AG04450 (cell line): ENCODE data around the gene AQP12A. TPM values are rescaled to one million over a fixed set of nuclear protein-coding genes. Genes with fewer than 3 reads are reported as not detected.

ENCODE experiments used
- CTCF ChIA-PET: fragments of 300-600, 350-600 bp; formaldehyde crosslinking; extraction: SDS; loops from one replicate; lab custom pipeline; 2022; ENCODE audit warnings: antibody characterized with exemption, inconsistent platforms; lab: Charles Lee
- POLR2A ChIA-PET: fragments of 350-600 bp; formaldehyde crosslinking; extraction: SDS; loops from one replicate; lab custom pipeline; 2021; ENCODE audit warnings: antibody characterized with exemption, inconsistent platforms; lab: Yijun Ruan, JAX
- DNase-seq: peaks from one replicate; pipeline ENCODE4 v3.0.0-alpha.2; 2011; ENCODE audit warnings: low read depth, low spot score
- H3K27ac ChIP-seq: one replicate; pipeline ENCODE4 v1.5.1; 2012; ENCODE audit warnings: low read depth, low read length, control low read depth
- H3K27me3 ChIP-seq: one replicate; pipeline ENCODE4 v1.6.0; 2012; ENCODE audit warnings: low read length; ENCODE audit not compliant: control insufficient read depth, insufficient read depth
- H3K4me3 ChIP-seq: 2 replicates; pipeline ENCODE4 v1.5.1; 2011; ENCODE audit warnings: mild to moderate bottlenecking, low read depth, low read length, control low read depth
- H3K9me3 ChIP-seq: 2 replicates; pipeline ENCODE4 v1.5.1; 2012; ENCODE audit warnings: low read length; ENCODE audit not compliant: control insufficient read depth, insufficient read depth
- CTCF ChIP-seq: IDR thresholded peaks from 2 replicates; pipeline ENCODE4 v1.5.1; 2011; ENCODE audit warnings: low read depth, low read length, control low read depth, inconsistent platforms
- polyA plus RNA-seq: library from polyadenylated mRNA; depleted of rRNA; stranded (reverse); fragments of >200 nt; gene quantifications from 2 replicates; pipeline ENCODE4 v1.2.3, GENCODE V29; 2011

AQP12A gene
- polyA plus RNA-seq, 1 experiment, result not detected

- ChIA-PET CTCF (no interaction called here), POLR2A (no interaction called here)
- H3K27ac ChIP-seq, result no peak overlapping the region
- no peak for TF ChIP-seq CTCF
- H3K4me3 ChIP-seq, result no peak overlapping the region
- DNase-seq, result no peak
- peaks cover 2% of the 10 kb centered on the region for H3K27me3 ChIP-seq
- no peaks in the 10 kb centered on the region; the same call in 1 of the 2 replicates for H3K9me3 ChIP-seq
Measured at GRCh38 chr2:240721596-240722180, 30.0 kb downstream of the AQP12A start.

- POLR2A ChIA-PET, result no interaction called here
- CTCF ChIA-PET, result no interaction called here
- Histone ChIP-seq H3K27ac (no peak overlapping the region), H3K27me3 (peaks cover 2% of the 10 kb centered on the region), H3K9me3 (no peaks in the 10 kb centered on the region; the same call in 1 of the 2 replicates), H3K4me3 (no peak overlapping the region)
- DNase-seq, result no peak
- no peak for TF ChIP-seq CTCF
Measured at GRCh38 chr2:240722376-240722775, 30.7 kb downstream of the AQP12A start.

GRCh38 chr2:240722796-240723735, 31.4 kb downstream of the AQP12A start:
- TF ChIP-seq CTCF, result no peak
- Histone ChIP-seq H3K4me3 (no peak overlapping the region), H3K9me3 (no peaks in the 10 kb centered on the region; the same call in 1 of the 2 replicates), H3K27ac (no peak overlapping the region), H3K27me3 (peaks cover 2% of the 10 kb centered on the region)
- ChIA-PET POLR2A (no interaction called here), CTCF (no interaction called here)
- no peak for DNase-seq

- TF ChIP-seq CTCF, result no peak
- no peak overlapping the region for H3K27ac ChIP-seq
- CTCF ChIA-PET, result no interaction called here
- no peak overlapping the region for H3K4me3 ChIP-seq
- no peak for DNase-seq
- H3K27me3 ChIP-seq, result no peaks in the 10 kb centered on the region
- POLR2A ChIA-PET, result no interaction called here
- H3K9me3 ChIP-seq, result no peaks in the 10 kb centered on the region; the same call in 1 of the 2 replicates
Measured at GRCh38 chr2:240723851-240724250, 32.2 kb downstream of the AQP12A start.

GRCh38 chr2:240724431-240724830, 32.8 kb downstream of the AQP12A start:
- POLR2A ChIA-PET, result no interaction called here
- CTCF ChIA-PET, result no interaction called here
- no peak for TF ChIP-seq CTCF
- DNase-seq, result no peak
- Histone ChIP-seq H3K9me3 (no peaks in the 10 kb centered on the region; the same call in 1 of the 2 replicates), H3K27ac (no peak overlapping the region), H3K4me3 (no peak overlapping the region), H3K27me3 (no peaks in the 10 kb centered on the region)
